Rectal smooth muscle tissue (tissue), 1 donor: ENCODE results near the gene STX11.
"Not testable (repeated sequence)": the region's sequence is repeated elsewhere in the genome, so short reads cannot be mapped to it uniquely, and the experiment has no call there.

Experiments
- H3K27ac ChIP-seq: one replicate; pipeline ENCODE4 v1.7.0; 2013; ENCODE audit warnings: low read depth, low read length, inconsistent platforms
- H3K27me3 ChIP-seq: one replicate; pipeline ENCODE4 v1.7.0; 2013; ENCODE audit warnings: low read length; ENCODE audit not compliant: control insufficient read depth, insufficient read depth
- H3K36me3 ChIP-seq: one replicate; pipeline ENCODE4 v1.7.0; 2013; ENCODE audit warnings: low read length; ENCODE audit not compliant: control insufficient read depth, insufficient read depth
- H3K4me1 ChIP-seq: one replicate; pipeline ENCODE4 v1.7.0; 2013; ENCODE audit warnings: low read length; ENCODE audit not compliant: control insufficient read depth, insufficient read depth
- H3K4me3 ChIP-seq: one replicate; pipeline ENCODE4 v1.7.0; 2013; ENCODE audit warnings: low read length
- H3K9ac ChIP-seq: one replicate; pipeline ENCODE4 v1.7.0; 2013; ENCODE audit warnings: low read length

STX11 gene

GRCh38 chr6:144160431-144161005 is 10.2 kb downstream of the STX11 start:
- no peak overlapping the region for H3K4me3 ChIP-seq
- peaks cover 7% of the 10 kb centered on the region for H3K4me1 ChIP-seq
- no peaks in the 10 kb centered on the region for H3K36me3 ChIP-seq
- H3K9ac ChIP-seq: no peak overlapping the region
- no peaks in the 10 kb centered on the region for H3K27me3 ChIP-seq
- H3K27ac ChIP-seq: no peak overlapping the region

DNA sequence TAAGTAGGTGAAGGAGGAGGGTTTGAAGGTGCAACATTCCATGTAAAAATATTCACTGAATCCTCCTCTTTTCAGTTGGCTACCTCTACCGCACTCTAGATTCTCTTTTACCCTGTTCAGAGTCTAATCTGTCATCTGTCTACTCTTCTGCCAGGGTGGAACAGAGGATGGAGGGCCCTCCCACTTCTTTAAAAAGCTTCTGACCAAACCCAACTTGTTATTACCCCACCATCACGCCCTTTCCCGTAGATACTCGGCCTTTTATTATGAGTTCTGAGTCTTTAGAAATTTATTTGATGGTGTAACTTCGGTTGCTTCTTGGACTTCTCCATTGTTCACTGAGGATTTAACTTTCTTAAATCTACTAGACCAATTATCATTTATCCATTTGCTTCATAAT is 11.7 kb downstream of the STX11 start:
- H3K27ac ChIP-seq: no peak overlapping the region
- H3K27me3 ChIP-seq: no peaks in the 10 kb centered on the region
- H3K36me3 ChIP-seq: no peaks in the 10 kb centered on the region
- H3K4me1 ChIP-seq: peaks cover 7% of the 10 kb centered on the region
- H3K9ac ChIP-seq: no peak overlapping the region
- no peak overlapping the region for H3K4me3 ChIP-seq

GRCh38 chr6:144162977-144163376 is 12.7 kb downstream of the STX11 start:
- H3K4me1 ChIP-seq: peaks cover 6% of the 10 kb centered on the region
- no peaks in the 10 kb centered on the region for H3K27me3 ChIP-seq
- no peak overlapping the region for H3K27ac ChIP-seq

GRCh38 chr6:144165784-144166183 is 15.5 kb downstream of the STX11 start:
- no peaks in the 10 kb centered on the region for H3K27me3 ChIP-seq
- H3K4me3 ChIP-seq: no peak overlapping the region
- no peaks in the 10 kb centered on the region for H3K36me3 ChIP-seq
- H3K4me1 ChIP-seq: no peaks in the 10 kb centered on the region
- H3K27ac ChIP-seq: no peak overlapping the region
- H3K9ac ChIP-seq: no peak overlapping the region

More at GRCh38 chr6:144162977-144163376, 12.7 kb downstream of the STX11 start:
- Histone ChIP-seq H3K4me3 (no peak overlapping the region), H3K9ac (no peak overlapping the region), H3K36me3 (no peaks in the 10 kb centered on the region)

DNA sequence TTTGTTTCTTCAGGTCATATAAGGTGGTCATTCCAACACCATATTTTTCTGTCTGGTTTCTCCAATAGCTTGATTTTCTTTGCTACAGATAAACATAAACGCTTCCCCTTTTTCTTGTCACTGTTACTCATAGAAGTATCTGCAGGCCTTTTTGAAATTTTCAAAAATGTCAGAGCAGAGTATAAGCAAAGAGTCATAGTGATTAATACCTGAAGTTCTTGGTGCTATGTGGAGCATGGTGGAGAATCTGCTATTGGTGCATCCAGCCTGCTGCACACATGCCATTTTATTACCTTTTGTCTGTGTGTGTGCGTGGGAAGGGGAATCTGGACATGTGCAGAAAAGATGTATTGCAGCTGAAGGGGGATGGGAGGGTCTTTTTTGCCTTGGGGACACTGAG is 19.7 kb downstream of the STX11 start:
- Histone ChIP-seq H3K9ac (no peak overlapping the region), H3K4me1 (no peaks in the 10 kb centered on the region), H3K36me3 (no peaks in the 10 kb centered on the region), H3K27me3 (no peaks in the 10 kb centered on the region), H3K4me3 (no peak overlapping the region), H3K27ac (no peak overlapping the region)

DNA sequence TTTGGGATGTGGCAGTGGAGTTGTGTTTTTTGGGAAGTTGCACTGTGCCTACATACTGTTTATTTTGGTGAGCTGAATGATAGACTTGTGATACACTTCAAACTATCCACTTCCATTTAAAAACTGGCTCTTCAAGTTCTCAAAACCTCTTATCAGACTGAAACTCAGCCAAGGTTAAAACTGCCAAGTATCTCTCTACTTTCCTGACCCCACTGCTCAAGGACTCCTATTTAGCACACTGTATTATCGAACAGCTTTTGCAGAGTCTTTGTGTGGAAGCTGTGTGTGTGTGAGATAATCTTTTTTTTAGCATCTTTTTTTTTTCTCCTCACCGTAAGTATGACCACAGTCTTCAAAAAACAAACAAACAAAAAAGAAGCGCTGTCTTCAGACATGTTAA is 21.1 kb downstream of the STX11 start:
- H3K9ac ChIP-seq: no peak overlapping the region
- no peaks in the 10 kb centered on the region for H3K27me3 ChIP-seq
- H3K4me3 ChIP-seq: no peak overlapping the region
- no peak overlapping the region for H3K27ac ChIP-seq
- H3K36me3 ChIP-seq: no peaks in the 10 kb centered on the region
- no peaks in the 10 kb centered on the region for H3K4me1 ChIP-seq

DNA sequence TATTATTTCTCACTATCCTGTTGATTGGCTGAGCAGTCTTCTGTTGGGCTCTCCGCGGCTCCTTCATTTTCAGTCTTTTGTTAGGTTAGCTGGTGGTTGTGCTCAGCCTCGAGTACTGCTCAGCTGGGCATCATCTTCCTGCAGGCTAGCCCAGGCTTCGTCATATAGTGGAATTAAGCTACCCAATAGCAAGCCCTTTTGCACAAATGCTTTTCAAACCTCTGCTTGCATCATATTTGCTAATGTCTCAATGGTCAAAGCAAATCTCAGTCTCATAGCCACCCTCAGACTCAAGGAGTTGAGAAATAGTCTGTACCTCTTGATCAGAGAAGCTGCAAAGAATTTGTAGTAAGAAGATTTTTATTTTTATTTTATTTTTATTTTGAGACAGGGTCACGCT is 23.7 kb downstream of the STX11 start:
- Histone ChIP-seq H3K27ac (no peak overlapping the region), H3K4me3 (no peak overlapping the region), H3K36me3 (no peaks in the 10 kb centered on the region), H3K9ac (no peak overlapping the region), H3K27me3 (no peaks in the 10 kb centered on the region), H3K4me1 (no peaks in the 10 kb centered on the region)

- no peak overlapping the region for H3K9ac ChIP-seq
- no peaks in the 10 kb centered on the region for H3K4me1 ChIP-seq
- H3K27me3 ChIP-seq: no peaks in the 10 kb centered on the region
- no peaks in the 10 kb centered on the region for H3K36me3 ChIP-seq
- H3K27ac ChIP-seq: no peak overlapping the region
- H3K4me3 ChIP-seq: no peak overlapping the region
Observed at GRCh38 chr6:144176043-144176442, 25.7 kb downstream of the STX11 start.

DNA sequence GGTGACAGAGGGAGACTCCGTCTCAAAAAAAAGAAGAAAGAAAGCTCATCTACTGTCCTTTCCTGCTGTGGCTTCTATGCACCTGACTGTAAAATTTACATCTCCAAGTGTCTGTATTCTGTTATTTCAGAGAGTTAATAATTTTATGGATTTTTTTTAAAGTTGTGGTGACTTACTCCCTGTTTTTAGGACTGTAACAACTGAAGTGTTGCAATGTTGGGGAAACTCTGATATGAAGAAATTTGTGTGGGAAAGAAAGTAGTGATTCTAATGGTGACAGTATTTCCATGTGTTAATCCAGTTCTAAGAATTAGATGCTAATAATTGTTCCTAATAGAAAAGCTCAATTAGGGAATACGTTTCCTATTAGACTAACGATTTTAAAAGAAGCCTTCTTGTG is 27.4 kb downstream of the STX11 start:
- no peaks in the 10 kb centered on the region for H3K36me3 ChIP-seq
- H3K27ac ChIP-seq: no peak overlapping the region
- H3K27me3 ChIP-seq: no peaks in the 10 kb centered on the region

DNA sequence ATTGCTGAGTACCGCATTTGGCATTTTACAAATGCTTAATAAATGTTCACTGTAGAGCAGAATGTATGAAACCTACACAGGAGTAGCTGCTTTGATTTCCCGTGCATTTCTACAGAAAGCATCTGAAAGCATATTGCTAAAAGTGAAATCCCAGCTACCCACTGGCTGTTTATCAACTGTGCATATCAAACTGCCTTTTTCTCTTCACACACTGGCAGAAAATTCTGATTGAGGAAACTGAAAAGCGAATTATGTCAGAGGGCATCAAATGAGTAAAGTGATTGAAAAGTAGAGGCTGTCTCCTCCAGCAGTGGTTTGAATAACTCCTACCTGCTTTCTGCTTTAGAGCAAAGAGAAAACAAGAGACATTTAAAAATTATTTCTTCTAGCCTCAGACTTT is 28.0 kb downstream of the STX11 start:
- H3K9ac ChIP-seq: no peak overlapping the region
- no peaks in the 10 kb centered on the region for H3K36me3 ChIP-seq
- no peak overlapping the region for H3K27ac ChIP-seq
- H3K27me3 ChIP-seq: no peaks in the 10 kb centered on the region
- no peaks in the 10 kb centered on the region for H3K4me1 ChIP-seq
- no peak overlapping the region for H3K4me3 ChIP-seq

More for the DNA sequence above, 27.4 kb downstream of the STX11 start:
- Histone ChIP-seq H3K4me1 (no peaks in the 10 kb centered on the region), H3K4me3 (no peak overlapping the region), H3K9ac (no peak overlapping the region)

DNA sequence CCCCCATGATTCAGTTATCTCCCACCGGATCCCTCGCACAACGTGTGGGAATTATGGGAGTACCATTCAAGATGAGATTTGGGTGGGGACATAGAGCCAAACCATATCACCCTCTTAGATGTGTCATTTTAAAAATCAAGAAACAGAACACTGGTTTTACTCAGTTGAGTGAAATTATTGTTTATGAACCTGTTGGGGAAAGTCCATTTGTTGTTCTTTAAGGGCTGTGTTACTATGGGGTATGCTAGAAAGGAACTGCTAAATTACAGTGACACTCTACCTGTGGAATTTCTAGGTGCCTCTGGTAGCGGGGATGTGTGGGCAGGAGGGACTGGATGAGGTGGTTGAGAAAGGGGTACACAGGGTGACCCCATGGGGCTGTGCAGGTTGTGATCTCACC is 28.9 kb downstream of the STX11 start:
- no peak overlapping the region for H3K27ac ChIP-seq
- no peak overlapping the region for H3K9ac ChIP-seq
- H3K36me3 ChIP-seq: no peaks in the 10 kb centered on the region
- no peaks in the 10 kb centered on the region for H3K4me1 ChIP-seq
- no peaks in the 10 kb centered on the region for H3K27me3 ChIP-seq
- H3K4me3 ChIP-seq: no peak overlapping the region

DNA sequence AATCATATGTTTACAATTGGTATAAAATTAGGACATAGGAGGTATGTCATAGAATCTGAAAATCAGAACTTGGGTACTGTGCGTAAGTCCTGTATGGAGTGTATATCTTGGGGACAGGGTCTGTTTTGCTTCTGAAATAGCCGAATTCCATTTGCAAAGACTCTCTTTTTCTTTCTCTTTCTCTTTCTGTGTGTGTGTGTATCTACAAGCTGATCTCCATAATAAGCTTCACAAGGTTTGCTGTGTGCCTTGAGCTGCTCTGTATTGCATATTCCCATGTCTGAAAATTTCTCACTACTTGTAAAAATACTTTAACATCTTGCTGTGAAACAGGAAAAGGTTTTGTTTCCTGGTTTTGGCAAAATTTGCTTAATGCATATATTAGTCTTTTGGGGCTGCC is 29.5 kb downstream of the STX11 start:
- Histone ChIP-seq H3K27ac (no peak overlapping the region), H3K36me3 (no peaks in the 10 kb centered on the region)

DNA sequence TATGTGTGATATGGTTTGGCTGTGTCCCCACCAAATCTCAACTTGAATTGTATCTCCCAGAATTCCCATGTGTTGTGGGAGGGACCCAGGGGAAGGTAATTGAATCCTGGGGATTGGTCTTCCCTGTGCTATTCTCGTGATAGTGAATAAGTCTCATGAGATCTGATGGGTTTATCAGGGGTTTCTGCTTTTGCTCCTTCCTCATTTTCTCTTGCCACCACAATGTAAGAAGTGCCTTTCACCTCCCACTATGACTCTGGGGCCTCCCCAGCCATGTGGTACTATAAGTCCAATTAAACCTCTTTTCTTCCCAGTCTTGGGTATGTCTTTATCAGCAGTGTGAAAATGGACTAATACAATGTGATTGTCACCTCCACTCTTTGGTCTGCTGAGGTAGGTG is 30.0 kb downstream of the STX11 start:
- H3K9ac ChIP-seq, H3K4me3 ChIP-seq, H3K36me3 ChIP-seq, H3K4me1 ChIP-seq, H3K27ac ChIP-seq, H3K27me3 ChIP-seq: not testable (repeated sequence)

More for the DNA sequence above, 29.5 kb downstream of the STX11 start:
- Histone ChIP-seq H3K9ac (no peak overlapping the region), H3K4me3 (no peak overlapping the region), H3K4me1 (no peaks in the 10 kb centered on the region), H3K27me3 (no peaks in the 10 kb centered on the region)
